DOHH2 (cell line): ENCODE results near the gene SLC25A10.

ENCODE experiments used
- CTCF ChIP-seq: fragments of 200-600 bp; sonication (generic); IDR thresholded peaks from one replicate; pipeline ENCODE4 v1.5.1; 2014; ENCODE audit warnings: antibody characterized with exemption, mild to moderate bottlenecking, low read depth, low read length; ENCODE audit not compliant: poor library complexity, severe bottlenecking
- EZH2phosphoT487 ChIP-seq: fragments of 200-600 bp; sonication (generic); IDR thresholded peaks from 2 replicates; pipeline ENCODE4 v1.6.1; 2017; ENCODE audit warnings: borderline replicate concordance, mild to moderate bottlenecking, antibody characterized with exemption, low read length, moderate library complexity, mixed read lengths

- TF ChIP-seq CTCF (no peak), EZH2phosphoT487 (no peak)
Measured at GRCh38 chr17:81703747-81704654, 8.1 kb upstream of the SLC25A10 start.
